Adipose tissue (tissue), 3 donors: ENCODE results near the gene ALG1L2. TPM values are rescaled to one million over a fixed set of nuclear protein-coding genes. Genes with fewer than 3 reads are reported as not detected.
"Not testable (repeated sequence)": the region's sequence is repeated elsewhere in the genome, so short reads cannot be mapped to it uniquely, and the experiment has no call there.

ENCODE experiments used
- H3K27ac ChIP-seq: one replicate; pipeline ENCODE4 v1.5.1; 2013; ENCODE audit warnings: low read depth, low read length
- WGBS, 3 donors: extraction: QIAGEN DNeasy Blood & Tissue Kit; methylation state at CpG; one replicate each; pipeline ENCODE4 v1.1.7; 2013; 5-methylcytosine and 5-hydroxymethylcytosine counted together
- polyA plus RNA-seq, 3 donors: library from polyadenylated mRNA; stranded (reverse); fragments of 200-250 nt; gene quantifications; one replicate each; pipeline ENCODE4 v1.2.3, GENCODE V29; 2013
- donor health status: healthy with polysubstance abuse.
- donor health status: Bipolar disorder and iron deficiency.
- donor health status: healthy.

ALG1L2 gene
- polyA plus RNA-seq, 3 donors, result not detected

DNA sequence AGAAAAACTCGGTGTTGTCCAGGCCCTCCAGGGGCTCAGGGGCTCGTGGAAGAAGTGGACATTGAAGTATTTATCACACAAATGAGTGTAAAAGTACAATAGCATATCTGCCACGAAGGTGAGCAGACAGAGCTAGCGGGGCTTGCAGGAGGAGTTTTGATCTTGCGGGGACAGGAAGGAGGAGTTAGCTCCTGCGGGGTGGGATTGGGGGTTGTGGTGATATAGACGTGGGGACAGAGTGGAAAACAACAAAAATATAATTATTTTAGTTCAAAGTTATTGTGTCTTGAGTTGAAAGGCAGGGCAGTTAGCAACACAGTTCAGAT, 31.1 kb downstream of the ALG1L2 start:
- H3K27ac ChIP-seq, result not testable (repeated sequence)
- WGBS, 3 donors, result 9 to 27% (median 18%) methylated on average over 7 of the region's 7 CpGs

DNA sequence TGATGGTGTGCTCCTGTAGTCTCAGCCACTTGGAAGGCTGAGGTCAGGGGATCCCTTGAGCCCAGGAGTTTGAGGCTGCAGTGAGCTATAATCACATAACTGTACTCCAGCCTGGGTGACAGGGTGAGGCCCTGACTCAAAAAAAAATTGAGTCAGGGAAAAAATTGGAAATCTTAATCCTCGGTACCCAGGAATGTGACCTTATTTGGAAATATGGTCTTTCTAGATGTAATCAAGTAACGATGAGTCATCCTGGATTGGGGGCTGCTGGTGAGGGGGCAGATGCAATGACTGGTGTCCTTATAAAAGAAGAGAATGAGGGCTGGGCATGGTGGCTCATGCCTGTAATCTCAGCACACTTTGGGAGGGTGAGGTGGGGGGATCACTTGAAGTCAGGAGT, 33.8 kb downstream of the ALG1L2 start:
- not testable (repeated sequence) for H3K27ac ChIP-seq
- WGBS, 3 donors, result 76 to 88% (median 84%) methylated on average over 2 of the region's 2 CpGs

DNA sequence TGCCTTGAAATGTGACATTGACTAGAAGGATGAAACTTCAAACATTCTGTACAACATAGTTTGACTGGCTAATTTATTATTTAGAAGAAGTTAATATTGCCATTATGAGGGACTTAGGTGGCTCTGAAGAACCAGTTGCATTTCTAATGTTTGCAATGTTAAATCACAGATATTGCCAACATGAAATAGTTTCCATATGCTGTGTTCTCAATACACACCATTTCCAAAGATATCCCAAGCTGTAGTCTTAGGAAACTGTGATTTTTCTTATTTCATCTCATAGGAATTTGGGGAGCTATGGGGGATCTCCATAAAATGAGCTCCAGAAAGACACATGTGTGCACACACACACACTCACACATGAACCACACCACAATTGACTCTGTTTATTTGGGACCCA, 36.3 kb downstream of the ALG1L2 start:
- H3K27ac ChIP-seq, result no peak overlapping the region

DNA sequence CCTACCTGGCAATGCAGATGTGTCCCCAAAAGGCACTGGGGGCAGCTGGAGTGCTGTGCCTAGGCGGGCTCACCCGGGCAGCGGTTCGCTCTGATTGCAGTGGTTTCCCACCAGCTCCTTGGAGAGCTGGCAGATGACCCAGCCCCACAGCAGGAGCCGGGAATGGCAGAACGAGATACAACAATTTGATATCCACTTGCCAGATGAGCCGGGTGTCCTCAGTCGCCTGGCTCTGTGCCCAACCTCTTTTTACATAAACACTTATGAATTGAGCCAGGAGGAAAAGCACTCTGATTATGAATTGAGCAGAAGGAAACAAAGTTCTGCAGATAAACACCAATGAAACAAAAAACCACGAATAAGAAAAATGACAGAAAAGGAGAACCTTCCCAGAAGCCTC, 38.2 kb downstream of the ALG1L2 start:
- H3K27ac ChIP-seq, result not testable (repeated sequence)
- 23 to 55% (median 26%) methylated on average over 9 of the region's 9 CpGs for WGBS, 3 donors

DNA sequence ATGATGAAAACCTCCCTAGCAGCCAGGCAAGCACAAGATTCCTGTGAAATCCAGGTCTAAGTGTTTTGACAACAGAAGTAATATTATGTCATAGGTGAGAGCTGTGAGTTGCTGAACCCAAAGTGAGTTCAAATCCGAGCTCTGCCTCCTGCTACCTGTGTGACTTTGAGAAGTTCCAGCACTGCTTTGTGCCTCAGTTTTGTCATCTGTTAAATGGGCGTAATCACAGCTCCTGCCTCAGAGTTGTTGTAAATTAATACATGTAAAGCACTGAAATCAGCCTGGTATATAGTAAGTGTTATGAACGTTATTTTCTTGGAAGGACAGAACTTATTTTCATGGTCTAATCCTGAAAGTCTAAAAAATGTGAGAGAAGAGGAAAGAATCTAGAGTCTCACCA, 38.7 kb downstream of the ALG1L2 start:
- WGBS, 3 donors, result 80 to 88% (median 83%) methylated on average over 3 of the region's 3 CpGs
- H3K27ac ChIP-seq, result not testable (repeated sequence)

DNA sequence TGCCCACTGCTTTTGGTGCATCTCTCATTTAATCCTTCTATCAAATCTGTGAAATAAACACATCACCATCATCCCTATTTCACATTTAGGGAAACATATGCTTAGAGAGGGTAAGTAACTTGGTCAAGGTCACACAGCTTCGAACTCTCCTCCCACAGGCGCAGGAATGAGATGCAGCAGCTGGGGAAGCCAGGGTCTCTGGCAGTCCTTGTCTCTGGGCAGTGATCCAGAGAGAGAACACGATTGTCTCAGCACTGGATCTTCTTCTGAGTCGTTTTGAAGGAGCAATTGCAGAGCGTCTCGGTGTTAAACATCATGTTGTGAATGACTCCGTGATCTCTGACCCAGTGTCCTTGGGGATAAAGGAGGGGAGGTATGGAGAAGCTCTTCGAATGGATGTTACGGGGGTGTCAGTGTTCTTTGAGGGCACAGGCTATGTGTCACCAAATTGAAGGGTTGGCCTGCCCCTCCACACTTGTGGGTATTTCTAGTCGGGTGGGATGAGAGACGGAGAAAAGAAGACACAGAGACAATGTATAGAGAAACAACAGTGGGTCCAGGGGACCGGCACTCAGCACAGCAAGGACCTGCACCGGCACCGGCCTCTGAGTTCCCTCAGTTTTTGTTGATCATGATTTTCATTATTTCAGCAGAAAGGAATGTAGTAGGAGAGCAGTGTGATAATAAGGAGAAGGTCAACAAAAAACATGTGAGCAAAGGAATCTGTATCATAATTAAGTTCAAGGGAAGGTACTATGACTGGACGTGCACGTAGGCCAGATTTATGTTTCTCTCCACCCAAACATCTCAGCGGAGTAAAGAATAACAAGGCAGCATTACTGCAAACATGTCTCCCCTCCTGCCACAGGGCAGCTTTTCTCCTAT, 41.5 kb downstream of the ALG1L2 start:
- 51 to 61% (median 52%) methylated on average over 17 of the region's 17 CpGs for WGBS, 3 donors
- not testable (repeated sequence) for H3K27ac ChIP-seq

DNA sequence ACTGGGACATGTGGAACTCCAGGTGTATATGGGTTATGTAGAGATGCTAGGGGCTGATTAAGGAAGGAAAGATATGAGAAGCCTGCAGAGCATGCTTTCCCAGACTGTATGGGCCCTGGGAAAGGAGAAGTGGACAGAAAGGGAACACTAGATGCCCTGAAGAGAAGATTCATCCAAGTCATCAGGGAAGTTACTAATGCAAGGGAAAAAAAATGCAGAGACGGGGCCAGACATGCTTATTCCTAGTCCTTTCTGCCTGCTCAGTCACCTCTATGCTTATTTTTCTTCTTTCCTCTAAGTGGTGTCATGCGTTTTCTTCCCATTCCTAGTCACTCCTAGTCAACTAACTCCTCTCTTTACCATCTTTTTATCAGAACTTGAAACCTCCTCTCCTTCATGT, 43.8 kb downstream of the ALG1L2 start:
- WGBS, 3 donors, result 66 to 91% (median 84%) methylated on average over 2 of the region's 2 CpGs
- not testable (repeated sequence) for H3K27ac ChIP-seq

DNA sequence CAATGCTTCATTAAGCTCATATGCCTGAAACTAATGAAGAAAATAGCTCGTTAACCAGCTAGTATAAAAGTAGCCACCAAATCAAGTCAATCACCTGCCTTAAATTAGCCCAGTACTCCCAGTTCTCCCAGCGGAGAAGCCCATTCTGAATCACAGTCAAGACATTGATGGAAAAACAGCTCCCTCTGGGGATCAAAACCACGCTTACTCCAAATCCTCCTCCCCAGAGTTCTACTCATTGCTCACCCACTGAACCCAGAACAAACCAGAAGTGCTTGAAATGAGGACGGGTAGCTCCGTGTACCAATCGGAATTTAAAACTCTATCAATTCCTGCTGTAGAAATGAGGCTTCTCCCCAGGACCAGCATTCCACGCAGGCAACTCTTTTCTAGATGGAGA, 54.7 kb downstream of the ALG1L2 start:
- not testable (repeated sequence) for H3K27ac ChIP-seq
- WGBS, 3 donors, result 73 to 78% (median 78%) methylated on average over 7 of the region's 7 CpGs

DNA sequence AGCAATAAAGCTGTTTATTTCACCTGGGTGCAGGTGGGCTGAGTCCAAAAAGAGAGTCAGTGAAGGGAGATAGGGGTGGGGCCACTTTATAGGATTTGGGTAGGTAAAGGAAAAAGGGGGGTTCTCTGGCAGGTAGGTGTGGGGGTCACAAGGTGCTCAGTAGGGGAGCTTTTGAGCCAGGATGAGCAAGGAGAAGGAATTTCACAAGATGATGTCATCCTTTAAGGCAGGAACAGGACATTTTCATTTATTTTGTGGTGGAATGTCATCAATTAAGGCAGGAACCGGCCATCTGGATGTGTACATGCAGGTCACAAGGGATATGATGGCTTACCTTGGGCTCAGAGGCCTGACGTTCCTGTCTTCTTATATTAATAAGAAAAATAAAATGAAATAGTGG, 56.1 kb downstream of the ALG1L2 start:
- not testable (repeated sequence) for H3K27ac ChIP-seq
- 76 to 81% (median 78%) methylated on average over 2 of the region's 2 CpGs for WGBS, 3 donors

DNA sequence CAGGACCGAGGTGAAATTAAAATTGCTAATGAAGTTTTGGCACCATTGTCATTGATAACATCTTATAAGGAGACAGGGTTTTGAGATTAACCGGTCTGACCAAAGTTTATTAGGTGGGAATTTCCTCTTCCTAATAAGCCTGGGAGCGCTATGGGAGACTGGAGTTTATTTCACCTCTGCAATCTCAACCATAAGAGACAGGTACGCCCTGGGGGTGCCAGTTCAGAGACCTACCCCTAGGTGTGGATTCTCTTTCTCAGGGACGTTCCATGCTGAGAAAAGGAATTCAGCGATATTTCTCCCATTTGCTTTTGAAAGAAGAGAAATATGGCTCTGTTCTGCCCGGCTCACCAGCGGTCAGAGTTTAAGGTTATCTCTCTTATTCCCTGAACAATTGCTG, 57.4 kb downstream of the ALG1L2 start:
- WGBS, 3 donors, result 76 to 89% (median 83%) methylated on average over 6 of the region's 8 CpGs
- not testable (repeated sequence) for H3K27ac ChIP-seq

DNA sequence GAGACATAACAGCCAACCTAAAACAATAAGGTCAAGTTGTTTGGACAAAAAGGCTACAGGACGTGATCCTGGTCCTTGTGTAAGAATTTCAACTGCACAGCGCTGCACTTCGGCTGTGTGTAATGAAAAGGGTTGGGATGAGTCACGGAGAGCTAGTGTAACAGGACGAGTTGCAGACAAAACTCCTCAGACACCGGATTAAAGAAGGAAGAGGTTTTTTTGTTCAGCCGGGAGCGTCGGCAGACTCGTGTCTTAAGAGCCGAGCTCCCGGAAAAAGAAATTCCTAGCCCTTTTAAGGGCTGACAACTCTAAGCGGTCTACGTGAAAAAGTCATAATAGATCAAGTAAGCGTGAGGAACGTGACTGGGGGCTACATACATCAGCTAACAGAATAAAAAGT, 59.1 kb downstream of the ALG1L2 start:
- WGBS, 3 donors, result 51 to 65% (median 64%) methylated on average over 16 of the region's 16 CpGs
- not testable (repeated sequence) for H3K27ac ChIP-seq

DNA sequence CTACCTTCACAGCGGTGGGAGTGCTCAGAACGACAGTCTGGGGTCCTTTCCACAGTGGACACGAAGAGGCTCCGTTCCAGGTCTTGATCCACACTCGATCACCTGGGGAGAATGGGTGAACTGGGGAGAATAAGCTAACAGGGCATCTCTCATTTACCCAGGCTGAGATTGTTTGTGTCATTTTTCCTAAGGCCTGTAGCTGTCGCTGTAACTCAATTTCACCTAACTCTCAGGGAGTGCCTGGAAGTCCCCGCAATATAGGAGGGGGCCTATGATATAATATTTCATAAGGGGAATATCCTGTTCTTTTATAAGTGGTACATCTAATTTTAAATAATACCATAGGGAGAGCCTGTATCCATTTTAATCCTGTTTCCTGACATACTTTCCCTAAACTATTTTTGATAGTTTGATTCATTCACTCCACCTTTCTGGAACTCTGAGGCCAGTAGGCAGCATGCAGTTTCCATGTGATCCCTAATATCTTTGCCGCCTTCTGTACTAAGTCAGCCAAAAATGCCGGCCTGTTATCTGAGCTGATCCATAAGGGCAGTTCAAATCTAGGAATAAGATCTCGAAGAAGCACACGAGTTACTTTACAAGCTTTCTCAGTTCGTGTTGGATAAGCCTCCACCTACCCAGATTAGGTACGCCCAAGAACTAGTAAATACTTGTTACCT, 62.2 kb downstream of the ALG1L2 start:
- WGBS, 3 donors, result 54 to 82% (median 70%) methylated on average over 12 to 13 of the region's 13 CpGs
- H3K27ac ChIP-seq, result not testable (repeated sequence)

DNA sequence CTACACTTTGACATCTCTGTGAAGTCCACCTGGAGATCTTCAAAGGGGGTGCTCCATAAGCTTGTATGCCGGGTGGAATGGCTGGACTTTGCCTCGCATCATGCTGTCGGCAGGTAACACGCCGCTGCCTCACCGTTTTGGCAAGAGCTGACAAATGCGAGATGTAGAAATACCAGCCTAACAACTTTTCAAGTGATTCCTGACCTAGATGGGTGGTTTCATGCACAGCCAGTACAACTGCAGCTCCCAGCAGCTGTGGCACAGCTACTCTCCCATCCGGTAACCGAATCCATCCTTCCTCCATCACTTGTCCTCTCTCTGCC, 62.7 kb downstream of the ALG1L2 start:
- H3K27ac ChIP-seq, result not testable (repeated sequence)
- 33 to 93% (median 89%) methylated on average over 9 of the region's 9 CpGs for WGBS, 3 donors

DNA sequence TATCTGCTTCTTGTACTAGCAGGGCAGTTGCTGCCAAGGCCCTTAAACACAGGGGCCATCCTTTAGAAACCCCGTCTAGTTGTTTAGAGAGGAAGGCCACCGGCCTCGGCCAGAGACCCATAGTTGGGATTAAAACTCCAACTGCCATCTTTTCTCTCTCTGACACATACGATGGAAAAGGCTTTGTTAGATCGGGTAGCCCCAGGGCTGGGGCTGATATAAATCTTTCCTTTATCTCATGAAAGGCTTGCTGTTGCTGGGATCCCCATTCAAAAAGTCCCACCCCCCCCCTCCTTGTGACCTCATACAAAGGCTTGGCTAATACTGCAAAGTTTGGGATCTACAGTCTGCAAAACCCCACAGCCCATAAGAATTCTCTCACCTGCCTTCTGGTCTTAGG, 63.8 kb downstream of the ALG1L2 start:
- 78 to 83% (median 83%) methylated on average over 5 of the region's 5 CpGs for WGBS, 3 donors
- not testable (repeated sequence) for H3K27ac ChIP-seq

DNA sequence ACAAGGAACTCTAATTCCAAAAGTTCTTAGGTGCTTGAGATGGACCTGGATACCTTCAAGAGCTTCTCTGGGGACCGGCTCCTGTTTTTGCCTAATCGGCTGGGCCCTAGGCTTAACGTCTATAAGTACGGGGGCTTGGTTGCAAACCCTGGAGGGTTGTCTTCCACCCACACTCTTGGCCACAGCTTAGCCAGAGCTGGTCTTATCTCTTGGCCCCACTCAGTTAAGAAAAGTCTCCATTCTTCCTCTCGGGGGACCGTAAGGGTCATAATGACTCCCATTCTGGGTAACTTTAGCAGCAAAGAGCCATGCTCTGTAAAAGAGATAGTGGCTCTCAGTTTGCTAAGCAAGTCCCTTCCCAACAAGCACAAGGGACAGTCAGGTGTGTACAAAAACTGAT, 64.8 kb downstream of the ALG1L2 start:
- not testable (repeated sequence) for H3K27ac ChIP-seq
- 67 to 82% (median 73%) methylated on average over 6 of the region's 6 CpGs for WGBS, 3 donors

Other genes starting within 250 kb of the ALG1L2 start
- gene TMCC1, start 188.1 kb upstream of the ALG1L2 start, polyA plus RNA-seq, result 10 to 100 TPM in 1 of 3 donors, 1 to 10 TPM in 2; 5.3 to 11.0 (median 9.2) TPM
- gene TRH, start 107.1 kb upstream of the ALG1L2 start, polyA plus RNA-seq, result under 1 TPM in 2 of 3 donors, not detected in 1; 0.18 to 0.22 TPM